HepG2 (cell line): ENCODE measurements around the gene RAB40C. TPM values are rescaled to one million over a fixed set of nuclear protein-coding genes. Genes with fewer than 3 reads are reported as not detected.
A peak's percentile ranks its signal among the peaks of the same experiment; 100 is the strongest.

Experiments used
- DMAP1 ChIP-seq: IDR thresholded peaks from 2 replicates; pipeline ENCODE4 v1.6.1; 2016
- ELF3 ChIP-seq: IDR thresholded peaks from 2 replicates; pipeline ENCODE4 v1.6.1; 2016; ENCODE audit warnings: missing genetic modification reagents, missing compliant biosample characterization
- FOXA1 ChIP-seq, 2 experiments: fragments of 450-650 bp in 1 of 2; sonication (generic) in 1 of 2; formaldehyde crosslinking in 1 of 2; IDR thresholded peaks; 2 replicates each; pipeline versions ENCODE4 v1.4.0 to v1.6.1; 2016 to 2020; ENCODE audit warnings: missing genetic modification reagents in 1 of 2
- GATAD2A ChIP-seq: IDR thresholded peaks from 2 replicates; pipeline ENCODE4 v1.6.1; 2016
- NR2F2 ChIP-seq: IDR thresholded peaks from 2 replicates; pipeline ENCODE4 v1.6.1; 2012; ENCODE audit warnings: low read depth, inconsistent platforms, borderline replicate concordance
- RNF219 ChIP-seq: sonication (generic); formaldehyde crosslinking; IDR thresholded peaks from 2 replicates; pipeline ENCODE4 v1.5.0; 2020; ENCODE audit warnings: mild to moderate bottlenecking, missing genetic modification reagents
- THAP11 ChIP-seq: IDR thresholded peaks from 2 replicates; pipeline ENCODE4 v1.6.1; 2016; ENCODE audit warnings: missing biosample characterization, missing genetic modification reagents
- ZNF33A ChIP-seq: sonication (generic); formaldehyde crosslinking; IDR thresholded peaks from 2 replicates; pipeline ENCODE4 v1.5.1; 2020; ENCODE audit warnings: missing genetic modification reagents, mild to moderate bottlenecking, moderate library complexity, borderline replicate concordance
- ZNF83 ChIP-seq: sonication (generic); formaldehyde crosslinking; IDR thresholded peaks from 2 replicates; pipeline ENCODE4 v1.4.0; 2020; ENCODE audit warnings: missing genetic modification reagents, mild to moderate bottlenecking, borderline replicate concordance
- ZNF891 ChIP-seq: sonication (generic); formaldehyde crosslinking; IDR thresholded peaks from 2 replicates; pipeline ENCODE4 v1.5.0; 2020; ENCODE audit warnings: mild to moderate bottlenecking, missing genetic modification reagents
- polyA plus RNA-seq, 8 experiments: library from polyadenylated mRNA; depleted of rRNA in 3 of 8; stranded (reverse) in 7 of 8; unstranded in 1 of 8; fragments of >200 nt; fragmentation: Illumina TruSeq in 4 of 8; extraction: Trizol in 4 of 8; gene quantifications; 2 replicates each; pipeline versions ENCODE4 v1.2.1 to v1.2.3, GENCODE V29; 2011 to 2016; ENCODE audit warnings: low read depth in 4 of 8, missing spikeins in 1 of 8, mixed read lengths in 1 of 8; ENCODE audit not compliant: insufficient read depth in 1 of 8
- total RNA-seq, 5 experiments: library from RNA; depleted of rRNA; stranded (reverse); fragments of >200 nt; fragmentation: Illumina TruSeq; extraction: Trizol; gene quantifications; 2 replicates each; pipeline ENCODE4 v1.2.3, GENCODE V29; 2016; ENCODE audit warnings: low read depth in 1 of 5
- TF ChIP-seq, protein P1 (sequence below): sonication (generic); formaldehyde crosslinking; IDR thresholded peaks from 2 replicates; pipeline ENCODE4 v1.5.0; 2020; ENCODE audit warnings: mild to moderate bottlenecking, missing genetic modification reagents, moderate library complexity
- TF ChIP-seq, protein P2 (sequence below): sonication (generic); formaldehyde crosslinking; IDR thresholded peaks from 2 replicates; pipeline ENCODE4 v1.8.0; 2022; ENCODE audit warnings: low read depth, missing genetic modification reagents
- TF ChIP-seq, protein P3 (sequence below): sonication (generic); formaldehyde crosslinking; IDR thresholded peaks from 2 replicates; pipeline ENCODE4 v1.4.0; 2020; ENCODE audit warnings: mild to moderate bottlenecking, missing genetic modification reagents
- TF ChIP-seq, protein P4 (sequence below): IDR thresholded peaks from 2 replicates; pipeline ENCODE4 v1.6.1; 2016; ENCODE audit warnings: mild to moderate bottlenecking, missing biosample characterization, missing genetic modification reagents
- TF ChIP-seq, protein P5 (sequence below): IDR thresholded peaks from 2 replicates; pipeline ENCODE4 v1.6.1; 2016; ENCODE audit warnings: mild to moderate bottlenecking

The RAB40C gene
- total and polyA plus RNA-seq, 2 of the 13 experiments (the other 11 are each of a cell fraction or from before 2014, with no cell fraction given) = 7.7 to 11.5 TPM

GRCh38 chr16:569445-570254 lies 20.2 kb upstream of the RAB40C start, which contains the start of gene PIGQ (continued):
- TF ChIP-seq, protein P1, sequence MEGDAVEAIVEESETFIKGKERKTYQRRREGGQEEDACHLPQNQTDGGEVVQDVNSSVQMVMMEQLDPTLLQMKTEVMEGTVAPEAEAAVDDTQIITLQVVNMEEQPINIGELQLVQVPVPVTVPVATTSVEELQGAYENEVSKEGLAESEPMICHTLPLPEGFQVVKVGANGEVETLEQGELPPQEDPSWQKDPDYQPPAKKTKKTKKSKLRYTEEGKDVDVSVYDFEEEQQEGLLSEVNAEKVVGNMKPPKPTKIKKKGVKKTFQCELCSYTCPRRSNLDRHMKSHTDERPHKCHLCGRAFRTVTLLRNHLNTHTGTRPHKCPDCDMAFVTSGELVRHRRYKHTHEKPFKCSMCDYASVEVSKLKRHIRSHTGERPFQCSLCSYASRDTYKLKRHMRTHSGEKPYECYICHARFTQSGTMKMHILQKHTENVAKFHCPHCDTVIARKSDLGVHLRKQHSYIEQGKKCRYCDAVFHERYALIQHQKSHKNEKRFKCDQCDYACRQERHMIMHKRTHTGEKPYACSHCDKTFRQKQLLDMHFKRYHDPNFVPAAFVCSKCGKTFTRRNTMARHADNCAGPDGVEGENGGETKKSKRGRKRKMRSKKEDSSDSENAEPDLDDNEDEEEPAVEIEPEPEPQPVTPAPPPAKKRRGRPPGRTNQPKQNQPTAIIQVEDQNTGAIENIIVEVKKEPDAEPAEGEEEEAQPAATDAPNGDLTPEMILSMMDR = no peak
- TF ChIP-seq ZNF83 (CRISPR knock-in tag) = no peak
- TF ChIP-seq RNF219 (CRISPR knock-in tag) = no peak
- TF ChIP-seq DMAP1 (CRISPR knock-in tag) = no peak
- TF ChIP-seq, protein P2, sequence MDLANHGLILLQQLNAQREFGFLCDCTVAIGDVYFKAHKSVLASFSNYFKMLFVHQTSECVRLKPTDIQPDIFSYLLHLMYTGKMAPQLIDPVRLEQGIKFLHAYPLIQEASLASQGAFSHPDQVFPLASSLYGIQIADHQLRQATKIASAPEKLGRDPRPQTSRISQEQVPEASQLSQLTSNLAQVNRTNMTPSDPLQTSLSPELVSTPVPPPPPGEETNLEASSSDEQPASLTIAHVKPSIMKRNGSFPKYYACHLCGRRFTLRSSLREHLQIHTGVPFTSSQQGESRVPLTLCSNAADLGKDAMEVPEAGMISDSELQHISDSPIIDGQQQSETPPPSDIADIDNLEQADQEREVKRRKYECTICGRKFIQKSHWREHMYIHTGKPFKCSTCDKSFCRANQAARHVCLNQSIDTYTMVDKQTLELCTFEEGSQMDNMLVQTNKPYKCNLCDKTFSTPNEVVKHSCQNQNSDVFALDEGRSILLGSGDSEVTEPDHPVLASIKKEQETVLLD = no peak
- TF ChIP-seq ZNF33A (CRISPR knock-in tag) = no peak
- TF ChIP-seq, protein P3, sequence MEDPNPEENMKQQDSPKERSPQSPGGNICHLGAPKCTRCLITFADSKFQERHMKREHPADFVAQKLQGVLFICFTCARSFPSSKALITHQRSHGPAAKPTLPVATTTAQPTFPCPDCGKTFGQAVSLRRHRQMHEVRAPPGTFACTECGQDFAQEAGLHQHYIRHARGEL (CRISPR knock-in tag) = no peak
- TF ChIP-seq THAP11 (CRISPR knock-in tag) = peak; percentile 27
- no peak for TF ChIP-seq NR2F2
- peak; percentile 33; the same call in 1 of the 2 replicates for TF ChIP-seq GATAD2A (CRISPR knock-in tag)
- TF ChIP-seq, protein P4, sequence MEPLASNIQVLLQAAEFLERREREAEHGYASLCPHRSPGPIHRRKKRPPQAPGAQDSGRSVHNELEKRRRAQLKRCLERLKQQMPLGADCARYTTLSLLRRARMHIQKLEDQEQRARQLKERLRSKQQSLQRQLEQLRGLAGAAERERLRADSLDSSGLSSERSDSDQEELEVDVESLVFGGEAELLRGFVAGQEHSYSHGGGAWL = no peak; the same call in 1 of the 2 replicates
- TF ChIP-seq, protein P5, sequence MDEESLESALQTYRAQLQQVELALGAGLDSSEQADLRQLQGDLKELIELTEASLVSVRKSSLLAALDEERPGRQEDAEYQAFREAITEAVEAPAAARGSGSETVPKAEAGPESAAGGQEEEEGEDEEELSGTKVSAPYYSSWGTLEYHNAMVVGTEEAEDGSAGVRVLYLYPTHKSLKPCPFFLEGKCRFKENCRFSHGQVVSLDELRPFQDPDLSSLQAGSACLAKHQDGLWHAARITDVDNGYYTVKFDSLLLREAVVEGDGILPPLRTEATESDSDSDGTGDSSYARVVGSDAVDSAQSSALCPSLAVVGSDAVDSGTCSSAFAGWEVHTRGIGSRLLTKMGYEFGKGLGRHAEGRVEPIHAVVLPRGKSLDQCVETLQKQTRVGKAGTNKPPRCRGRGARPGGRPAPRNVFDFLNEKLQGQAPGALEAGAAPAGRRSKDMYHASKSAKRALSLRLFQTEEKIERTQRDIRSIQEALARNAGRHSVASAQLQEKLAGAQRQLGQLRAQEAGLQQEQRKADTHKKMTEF (CRISPR knock-in tag) = no peak
- TF ChIP-seq FOXA1 (IDR thresholded peaks at IDR 0.05) = no peak
- no peak for TF ChIP-seq FOXA1 (CRISPR knock-in tag; IDR thresholded peaks at IDR 0.05)
- peak; percentile 48; the same call in 1 of the 2 replicates for TF ChIP-seq ELF3 (CRISPR knock-in tag)
- peak; percentile 48; the same call in 1 of the 2 replicates for TF ChIP-seq ZNF891 (CRISPR knock-in tag)
